ENCODE results near the gene TGM5. TPM values are rescaled to one million over a fixed set of nuclear protein-coding genes. Genes with fewer than 3 reads are reported as not detected.

Gene TGM5
- total and polyA plus RNA-seq, 2 donors (not counting 3 experiments of a cell fraction or from before 2014, with no cell fraction given) = not detected

DNA sequence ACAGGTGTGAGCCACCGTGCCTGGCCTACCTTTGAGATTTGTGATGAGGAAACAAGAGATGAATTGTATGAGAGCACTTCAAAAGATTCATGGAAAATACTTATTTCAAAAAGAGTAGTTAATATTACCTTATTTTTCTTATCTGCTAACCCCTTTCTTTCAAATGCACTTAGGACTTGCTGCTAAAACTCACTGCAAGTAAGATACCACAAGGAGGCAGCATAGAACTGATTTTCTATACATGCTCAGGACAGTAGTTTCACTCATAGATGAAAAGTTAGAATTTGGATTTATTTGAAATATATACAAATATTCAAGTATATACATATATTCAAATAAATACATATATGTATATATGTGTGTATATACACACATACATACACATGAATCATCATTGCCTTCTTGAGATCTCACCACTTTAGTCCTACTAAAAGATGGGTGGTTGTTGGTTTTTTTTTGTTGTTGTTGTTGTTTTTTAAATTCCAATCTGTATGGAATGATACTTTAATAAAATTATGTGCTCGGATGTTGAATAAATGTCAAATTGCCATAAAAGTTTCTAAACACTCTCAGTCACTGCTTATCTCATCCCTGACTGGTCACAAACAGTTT lies 79.1 kb downstream of the TGM5 start:
- ChIA-PET POLR2A (no interaction called here), CTCF (interaction anchor here (0.6 to 2.8 kb wide), 5 partner anchors 16 to 98 kb away, joined by 3 to 38 read pairs (median 26); no protein-coding TSS in a partner anchor)
- Histone ChIP-seq H3K4me3 (replicated peaks in 1 of 3; ENCODE audit: insufficient read depth in 1 of 3, low read depth in 1 of 3, low read length in 3 of 3) (no peak overlapping the region), H3K4me1 (ENCODE audit: control insufficient read depth, extremely low read depth, insufficient read depth, low read length) (peaks cover 23% of the 10 kb centered on the region), H3K4me2 (ENCODE audit: insufficient read depth, low read length) (no peak overlapping the region), H3K27me3 (ENCODE audit: control insufficient read depth in 2 of 2, insufficient read depth in 2 of 2, low read length in 2 of 2) (no peaks in the 10 kb centered on the region), H3K79me2 (ENCODE audit: control insufficient read depth, insufficient read depth, low read length) (peaks cover 3% of the 10 kb centered on the region), H3K9me3 (replicated peaks; ENCODE audit: control insufficient read depth, insufficient read depth, low read length) (no peaks in the 10 kb centered on the region), H3K9ac (replicated peaks; ENCODE audit: extremely low read depth, insufficient read depth, low read length) (no peak overlapping the region), H2AFZ (ENCODE audit: low read depth, low read length) (no peak overlapping the region), H3K9me1 (replicated peaks; ENCODE audit: control insufficient read depth, extremely low read depth, insufficient read depth, low read length) (no peaks in the 10 kb centered on the region), H3K27ac (ENCODE audit: insufficient read depth, low read depth, low read length) (no peak overlapping the region), H4K20me1 (replicated peaks; ENCODE audit: control insufficient read depth, extremely low read depth, insufficient read depth, low read length) (no peaks in the 10 kb centered on the region), H3K36me3 (ENCODE audit: control insufficient read depth in 2 of 2, extremely low read depth in 1 of 2, insufficient read depth in 2 of 2, low read length in 2 of 2) (peaks cover 4 to 5% of the 10 kb centered on the region in 2 experiments)
- peak; percentile 57 for FAIRE-seq
- BruUV-seq (replicated peaks) = no TSS peak
- intact Hi-C loops (cut with micrococcal nuclease) (loop anchor here (1.0 to 5.0 kb wide), 3 partner anchors 17 to 98 kb away; partner anchors contain the start of gene UBR1), dilution Hi-C loops (cut with MboI; ENCODE audit: extremely low pct_ligation_motif_present, low sequenced_read_pairs) (no loop called here)
- DNase-seq (ENCODE audit: low read depth, low spot score) = peak; percentile 58
- TF ChIP-seq, protein P1, sequence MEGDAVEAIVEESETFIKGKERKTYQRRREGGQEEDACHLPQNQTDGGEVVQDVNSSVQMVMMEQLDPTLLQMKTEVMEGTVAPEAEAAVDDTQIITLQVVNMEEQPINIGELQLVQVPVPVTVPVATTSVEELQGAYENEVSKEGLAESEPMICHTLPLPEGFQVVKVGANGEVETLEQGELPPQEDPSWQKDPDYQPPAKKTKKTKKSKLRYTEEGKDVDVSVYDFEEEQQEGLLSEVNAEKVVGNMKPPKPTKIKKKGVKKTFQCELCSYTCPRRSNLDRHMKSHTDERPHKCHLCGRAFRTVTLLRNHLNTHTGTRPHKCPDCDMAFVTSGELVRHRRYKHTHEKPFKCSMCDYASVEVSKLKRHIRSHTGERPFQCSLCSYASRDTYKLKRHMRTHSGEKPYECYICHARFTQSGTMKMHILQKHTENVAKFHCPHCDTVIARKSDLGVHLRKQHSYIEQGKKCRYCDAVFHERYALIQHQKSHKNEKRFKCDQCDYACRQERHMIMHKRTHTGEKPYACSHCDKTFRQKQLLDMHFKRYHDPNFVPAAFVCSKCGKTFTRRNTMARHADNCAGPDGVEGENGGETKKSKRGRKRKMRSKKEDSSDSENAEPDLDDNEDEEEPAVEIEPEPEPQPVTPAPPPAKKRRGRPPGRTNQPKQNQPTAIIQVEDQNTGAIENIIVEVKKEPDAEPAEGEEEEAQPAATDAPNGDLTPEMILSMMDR (IDR thresholded peaks at IDR 0.05; ENCODE audit: extremely low read depth in 1 of 2, insufficient read depth in 1 of 2, low read depth in 1 of 2, low read length in 2 of 2) = peak; percentile 40 to 47
- TF ChIP-seq FOS (IDR thresholded peaks at IDR 0.05; ENCODE audit: borderline replicate concordance, insufficient read depth, low read length) = no peak

DNA sequence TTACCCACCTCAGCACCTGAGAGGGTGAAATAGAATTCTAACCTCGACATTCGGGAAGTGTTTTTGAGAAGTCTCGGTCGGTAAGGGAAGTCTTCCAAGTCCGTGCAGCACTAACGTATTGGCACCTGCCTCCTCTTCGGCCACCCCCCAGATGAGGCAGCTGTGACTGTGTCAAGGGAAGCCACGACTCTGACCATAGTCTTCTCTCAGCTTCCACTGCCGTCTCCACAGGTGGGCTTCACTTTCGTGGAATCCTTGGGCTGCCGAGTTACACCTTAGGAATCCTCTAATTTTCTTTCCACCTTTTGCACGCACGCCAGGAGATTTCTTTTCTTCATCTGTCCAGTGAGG lies 80.8 kb downstream of the TGM5 start:
- peak overlapping the region; percentile 11 for H3K9ac ChIP-seq (replicated peaks; ENCODE audit: extremely low read depth, insufficient read depth, low read length)
- H3K36me3 ChIP-seq (ENCODE audit: control insufficient read depth in 2 of 2, extremely low read depth in 1 of 2, insufficient read depth in 2 of 2, low read length in 2 of 2) = no peaks in the 10 kb centered on the region
- POLR2A ChIA-PET = no interaction called here
- CTCF ChIA-PET = interaction anchor here (0.7 to 2.8 kb wide), 3 partner anchors 18 to 100 kb away, joined by 3 to 38 read pairs (median 26); no protein-coding TSS in a partner anchor
- H3K4me1 ChIP-seq (ENCODE audit: control insufficient read depth, extremely low read depth, insufficient read depth, low read length) = peaks cover 23% of the 10 kb centered on the region
- no TSS peak for BruUV-seq (replicated peaks)
- no peaks in the 10 kb centered on the region for H3K27me3 ChIP-seq (ENCODE audit: control insufficient read depth in 2 of 2, insufficient read depth in 2 of 2, low read length in 2 of 2)
- FAIRE-seq (no peak), DNase-seq (ENCODE audit: low read depth, low spot score) (no peak)
- TF ChIP-seq POLR2AphosphoS5 (IDR thresholded peaks at IDR 0.05; ENCODE audit: insufficient read depth, low read depth, low read length) = no peak
- no peak for TF ChIP-seq MYC (IDR thresholded peaks at IDR 0.05; ENCODE audit: low read depth, low read length)
- TF ChIP-seq, protein P2, sequence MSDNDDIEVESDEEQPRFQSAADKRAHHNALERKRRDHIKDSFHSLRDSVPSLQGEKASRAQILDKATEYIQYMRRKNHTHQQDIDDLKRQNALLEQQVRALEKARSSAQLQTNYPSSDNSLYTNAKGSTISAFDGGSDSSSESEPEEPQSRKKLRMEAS (IDR thresholded peaks at IDR 0.05; ENCODE audit: insufficient read depth, insufficient read length) = no peak
- TF ChIP-seq GATA2 (IDR thresholded peaks at IDR 0.05; ENCODE audit: insufficient read depth, insufficient read length, low read depth, low read length) = no peak
- TF ChIP-seq JUN (IDR thresholded peaks at IDR 0.05; ENCODE audit: borderline replicate concordance, insufficient read depth, insufficient read length, low read depth) = no peak
- no peak for TF ChIP-seq FOS (IDR thresholded peaks at IDR 0.05; ENCODE audit: borderline replicate concordance, insufficient read depth, low read length)
- TF ChIP-seq EZH2 (IDR thresholded peaks at IDR 0.05; ENCODE audit: borderline replicate concordance, low read depth, low read length, severe bottlenecking) = no peak
- no peak for TF ChIP-seq POLR2A (IDR thresholded peaks at IDR 0.05; ENCODE audit: low read depth, low read length)
- TF ChIP-seq, protein P1 (IDR thresholded peaks at IDR 0.05; ENCODE audit: extremely low read depth in 1 of 2, insufficient read depth in 1 of 2, low read depth in 1 of 2, low read length in 2 of 2) = no peak
- no peaks in the 10 kb centered on the region for H3K9me1 ChIP-seq (replicated peaks; ENCODE audit: control insufficient read depth, extremely low read depth, insufficient read depth, low read length)
- peak overlapping the region; percentile 32 to 76 (median 57) for H3K4me3 ChIP-seq (replicated peaks in 1 of 3; ENCODE audit: insufficient read depth in 1 of 3, low read depth in 1 of 3, low read length in 3 of 3)
- H4K20me1 ChIP-seq (replicated peaks; ENCODE audit: control insufficient read depth, extremely low read depth, insufficient read depth, low read length) = no peaks in the 10 kb centered on the region
- H3K27ac ChIP-seq (ENCODE audit: insufficient read depth, low read depth, low read length) = peak overlapping the region; percentile 0
- intact Hi-C loops (cut with micrococcal nuclease) (loop anchor here (5.0 kb wide), 1 partner anchor 79 kb away; the partner anchor contains the start of gene UBR1), dilution Hi-C loops (cut with MboI; ENCODE audit: extremely low pct_ligation_motif_present, low sequenced_read_pairs) (no loop called here)
- peaks cover 3% of the 10 kb centered on the region for H3K79me2 ChIP-seq (ENCODE audit: control insufficient read depth, insufficient read depth, low read length)
- H3K4me2 ChIP-seq (ENCODE audit: insufficient read depth, low read length) = peak overlapping the region; percentile 87
- H2AFZ ChIP-seq (ENCODE audit: low read depth, low read length) = peak overlapping the region; percentile 40
- no peaks in the 10 kb centered on the region for H3K9me3 ChIP-seq (replicated peaks; ENCODE audit: control insufficient read depth, insufficient read depth, low read length)
